Measurements from ENCODE around the gene KCNJ12.
"Not testable (repeated sequence)": the region's sequence is repeated elsewhere in the genome, so short reads cannot be mapped to it uniquely, and the experiment has no call there.

KCNJ12 gene

DNA sequence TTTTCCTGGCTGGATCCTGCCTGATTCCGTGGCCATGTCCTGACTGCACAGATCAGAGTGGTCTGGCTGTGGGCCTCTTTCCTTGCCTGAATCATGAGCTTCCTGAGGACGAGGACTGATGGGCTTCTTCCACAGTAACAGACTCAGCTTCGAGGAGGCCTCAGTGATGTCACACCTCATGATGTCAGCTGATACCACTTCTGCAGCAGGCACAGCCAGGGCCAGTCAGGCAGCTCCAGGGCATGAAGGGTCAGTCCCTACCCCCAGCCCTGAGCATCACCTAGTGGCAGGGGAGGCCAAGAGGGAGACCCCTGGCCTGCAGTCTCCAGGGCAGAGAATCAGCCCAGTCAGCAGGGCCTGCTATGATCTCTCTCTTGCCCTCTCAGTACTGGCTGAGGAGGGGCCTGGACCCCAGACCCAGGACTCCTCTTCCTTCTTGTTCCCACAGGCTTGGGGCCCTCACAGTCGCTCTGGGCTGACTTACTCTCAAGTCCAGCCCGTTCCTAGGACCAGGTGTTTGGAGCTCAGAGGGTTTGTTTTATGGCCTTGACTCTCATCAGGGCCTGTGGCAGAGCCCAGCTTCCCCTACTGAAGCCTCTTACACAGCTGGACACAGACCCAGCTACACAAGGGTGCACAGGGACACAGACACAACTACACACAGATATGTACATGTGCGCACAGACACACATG is 26.7 kb upstream of the KCNJ12 start:
- not testable (repeated sequence) for DNase-seq

DNA sequence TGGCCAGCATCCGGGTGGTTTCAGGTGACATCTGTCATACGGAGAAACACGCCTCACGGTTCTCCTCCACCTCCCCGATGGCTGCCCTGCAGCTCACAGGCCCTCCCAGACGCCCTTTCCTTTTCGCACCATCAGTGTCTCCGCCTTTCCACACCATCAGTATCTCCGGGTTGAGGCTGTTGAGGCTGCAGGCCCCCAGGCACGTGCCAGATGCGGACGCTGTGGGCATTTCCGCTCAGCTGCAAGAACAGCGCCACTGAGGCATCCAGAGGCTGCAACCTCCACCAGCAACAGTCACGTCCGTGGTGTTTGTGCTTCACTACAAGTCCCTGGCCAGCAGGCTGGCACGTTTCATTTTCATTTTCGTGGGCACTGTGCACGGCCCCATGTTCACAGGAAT is 25.7 kb upstream of the KCNJ12 start:
- not testable (repeated sequence) for DNase-seq

DNA sequence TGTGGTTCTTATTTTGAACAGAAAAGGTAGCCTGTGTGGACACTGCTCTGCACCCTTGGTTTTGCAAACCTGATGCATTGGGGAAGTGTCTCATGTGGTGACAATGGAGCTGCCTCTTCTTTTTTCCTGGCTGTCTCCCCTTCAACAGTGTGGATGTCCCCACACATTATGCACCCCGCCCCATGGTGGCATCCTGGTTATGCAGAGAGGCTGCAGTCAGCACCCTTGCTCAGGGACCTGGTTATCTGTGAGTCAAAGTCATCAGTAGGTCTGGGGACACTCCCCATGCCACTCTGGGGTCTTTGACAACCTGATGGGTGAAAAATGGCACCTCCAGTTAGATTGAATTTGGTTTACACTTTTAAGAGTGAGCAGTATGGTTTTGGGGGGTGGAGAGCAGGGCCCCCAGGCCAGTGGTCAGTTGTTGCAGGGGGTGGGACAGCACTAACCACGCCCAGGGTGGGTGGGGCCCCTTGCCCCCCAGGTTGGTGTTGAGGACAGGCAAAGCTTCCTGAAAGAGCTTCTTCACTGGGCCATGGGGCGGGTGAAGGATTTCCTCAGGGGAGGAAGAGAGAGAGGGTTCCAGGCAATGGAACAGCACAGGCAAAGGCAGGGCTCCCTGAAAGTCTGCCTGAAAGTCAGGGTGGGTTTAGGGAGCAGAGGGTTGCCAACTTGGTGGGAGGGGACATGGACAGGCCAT is 24.6 kb upstream of the KCNJ12 start:
- DNase-seq: no peak

DNA sequence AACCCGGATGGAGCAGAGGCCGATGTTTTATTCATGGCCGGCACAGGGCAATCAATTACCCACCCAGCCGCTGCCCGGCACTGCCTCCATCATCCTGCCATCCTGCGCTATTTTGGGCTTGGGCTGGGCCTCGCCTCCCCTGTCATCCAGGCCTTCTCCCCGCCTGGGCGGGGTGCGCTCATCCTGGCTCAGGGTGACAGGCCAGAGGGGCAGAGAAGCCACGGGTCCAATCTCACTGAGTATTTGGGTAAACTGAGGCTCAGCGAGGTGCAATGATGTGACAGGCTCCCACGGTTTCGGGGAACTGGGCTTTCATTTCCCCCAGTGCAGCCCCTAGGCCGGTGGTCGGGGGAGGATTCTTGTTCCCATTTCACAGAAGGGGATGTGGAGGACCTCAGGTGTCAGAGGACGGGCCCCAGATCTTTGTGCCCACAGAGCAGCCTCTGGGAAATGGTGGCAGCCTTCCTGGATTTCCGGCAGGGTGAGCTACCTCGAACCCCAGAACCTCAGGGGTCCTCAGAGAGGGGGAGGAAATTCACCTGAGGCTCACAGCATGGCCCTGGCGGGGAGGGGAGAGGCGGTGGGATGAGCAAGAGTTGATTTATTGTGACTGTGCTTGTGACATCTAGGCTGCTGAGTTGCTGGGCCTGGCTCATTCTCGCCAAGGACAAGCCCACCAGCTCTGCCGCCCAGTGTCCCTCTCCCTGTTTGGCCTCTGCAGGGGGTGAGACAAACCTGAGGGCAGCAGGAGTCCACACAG is 23.8 kb upstream of the KCNJ12 start:
- no peak for DNase-seq

DNA sequence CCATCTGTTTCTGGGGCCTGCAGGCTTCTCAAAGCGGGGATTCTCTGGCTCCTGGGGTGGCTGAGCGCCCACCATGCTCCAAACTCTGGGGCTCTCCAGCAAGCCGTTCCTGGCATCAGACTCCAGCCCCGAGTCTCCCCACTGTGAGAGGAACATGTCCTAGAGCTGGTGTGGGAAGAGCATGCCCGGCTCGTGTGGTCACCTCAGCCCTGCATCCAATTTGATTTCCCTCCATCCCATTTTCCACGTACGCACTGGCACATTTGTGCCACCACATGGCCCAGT is 23.2 kb upstream of the KCNJ12 start:
- no peak for DNase-seq

DNA sequence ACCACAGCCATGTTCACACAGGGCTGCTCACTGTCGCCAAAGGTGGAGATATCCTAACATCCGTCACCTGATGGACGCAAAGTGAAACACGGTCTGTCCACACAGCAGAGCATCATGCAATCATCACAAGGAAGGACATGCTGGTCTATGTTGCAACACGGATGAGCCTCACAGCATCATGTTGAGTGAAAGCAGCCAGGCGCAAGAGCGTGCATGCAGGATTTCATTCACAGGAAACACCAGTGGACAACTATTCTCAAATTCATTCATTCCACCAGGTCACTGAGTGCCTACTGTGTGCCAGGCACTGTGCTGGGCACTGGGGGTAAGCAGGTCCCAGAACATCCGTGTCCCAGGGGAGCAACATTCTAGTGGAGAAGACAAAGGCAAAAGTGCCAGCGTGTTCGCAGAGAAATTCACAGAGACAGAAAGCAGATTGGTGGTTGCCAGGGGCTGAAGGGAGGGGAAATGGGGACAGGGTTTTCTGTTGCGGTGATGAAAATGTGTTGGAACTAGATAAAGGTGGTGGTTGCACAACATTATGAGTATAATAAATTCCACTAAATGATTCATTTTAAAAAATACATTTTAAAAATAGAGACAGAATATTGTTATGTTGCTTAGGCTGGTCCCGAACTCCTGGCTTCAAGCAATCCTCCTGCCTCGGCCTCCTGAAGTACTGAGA is 22.7 kb upstream of the KCNJ12 start:
- DNase-seq: no peak

DNA sequence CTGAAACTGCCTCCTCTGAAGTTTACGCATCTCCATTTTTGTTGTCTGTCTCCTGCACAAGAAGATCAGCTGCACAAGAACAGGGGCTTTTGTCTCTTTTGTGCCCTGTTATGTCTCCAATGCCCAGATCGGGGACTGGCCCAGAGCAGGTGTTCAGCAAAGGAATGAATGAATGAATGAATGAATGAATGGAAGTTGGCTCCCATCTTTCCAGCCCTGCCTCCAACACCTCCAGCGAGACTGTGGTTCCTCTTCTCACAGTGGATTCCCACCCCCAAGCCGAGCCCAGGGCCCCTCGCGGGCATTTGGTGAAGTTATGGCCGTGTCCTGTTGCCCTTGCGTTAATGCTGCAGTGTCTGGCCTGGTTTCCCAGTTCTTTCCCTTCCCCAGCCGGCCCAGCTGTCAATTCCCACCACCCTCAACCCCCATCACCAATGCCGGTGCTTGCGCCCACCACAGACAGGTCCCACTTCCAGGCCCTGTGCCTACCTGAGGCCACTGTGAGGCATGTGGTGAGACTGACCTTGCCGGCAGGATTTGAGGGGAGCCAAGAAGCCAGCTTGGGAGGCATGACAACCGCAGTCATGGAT is 21.3 kb upstream of the KCNJ12 start:
- DNase-seq: no peak

DNA sequence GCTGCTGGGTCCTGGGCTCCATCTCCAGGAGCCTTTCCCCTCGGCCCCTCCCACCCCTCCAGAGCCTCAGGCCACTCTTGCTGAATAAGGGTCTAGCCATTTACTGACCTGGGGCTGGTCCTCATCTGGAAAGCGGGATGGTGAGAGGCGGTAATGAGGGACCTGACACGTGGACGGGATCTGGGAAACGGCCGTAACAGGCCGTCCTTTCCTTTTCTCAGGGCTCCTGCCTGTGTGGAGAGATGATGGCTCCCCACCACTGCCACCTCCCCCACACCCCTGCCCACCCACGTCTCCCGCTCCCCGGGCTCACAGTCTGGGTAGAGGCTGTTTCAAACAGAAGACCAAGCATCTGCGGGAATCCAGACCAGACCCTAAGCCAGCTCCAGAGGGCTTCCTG is 20.6 kb upstream of the KCNJ12 start:
- DNase-seq: no peak

DNA sequence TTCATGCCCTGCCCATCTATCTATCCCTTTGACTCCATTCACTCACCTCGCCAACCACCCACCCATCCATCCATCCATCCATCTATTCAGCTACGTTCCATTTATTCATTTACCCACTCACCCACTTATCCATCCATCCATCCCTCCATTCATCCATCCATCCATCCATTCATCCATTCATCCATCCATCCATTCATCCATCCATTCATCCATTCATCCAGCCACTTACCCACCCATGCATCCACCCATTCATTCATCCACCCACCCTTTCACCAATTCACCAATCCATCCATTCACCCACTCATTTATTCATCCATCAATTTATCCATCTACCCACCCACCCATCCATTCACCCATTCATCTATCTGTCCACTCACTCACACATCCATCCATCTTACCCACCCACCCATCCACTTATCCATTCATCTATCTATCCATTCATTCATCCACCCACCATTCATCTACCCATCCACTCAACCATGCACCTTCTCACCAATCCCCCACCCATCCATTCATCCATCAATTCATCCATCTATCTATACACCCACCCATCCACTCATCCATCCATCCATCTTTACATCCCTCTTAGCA is 19.5 kb upstream of the KCNJ12 start:
- DNase-seq: no peak

DNA sequence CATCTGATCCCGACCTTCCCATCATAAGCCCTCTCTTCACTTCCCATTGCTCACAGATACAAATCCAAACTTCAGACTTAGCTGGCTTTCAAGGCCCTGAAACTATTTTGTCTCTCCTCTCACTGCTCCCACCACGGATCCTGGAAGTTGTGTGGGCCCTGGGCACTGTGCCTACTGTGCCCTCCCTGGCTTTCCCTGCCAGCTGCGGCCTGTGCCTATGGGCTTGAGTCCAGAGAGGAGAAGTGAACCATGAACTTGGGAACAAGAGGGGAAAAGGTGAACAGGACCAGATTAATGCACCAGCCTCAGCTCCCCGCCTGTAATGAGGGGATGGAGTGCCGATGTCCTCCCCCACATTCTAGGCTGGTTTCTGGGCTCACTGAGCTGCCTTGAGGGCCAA is 18.9 kb upstream of the KCNJ12 start:
- no peak for DNase-seq

DNA sequence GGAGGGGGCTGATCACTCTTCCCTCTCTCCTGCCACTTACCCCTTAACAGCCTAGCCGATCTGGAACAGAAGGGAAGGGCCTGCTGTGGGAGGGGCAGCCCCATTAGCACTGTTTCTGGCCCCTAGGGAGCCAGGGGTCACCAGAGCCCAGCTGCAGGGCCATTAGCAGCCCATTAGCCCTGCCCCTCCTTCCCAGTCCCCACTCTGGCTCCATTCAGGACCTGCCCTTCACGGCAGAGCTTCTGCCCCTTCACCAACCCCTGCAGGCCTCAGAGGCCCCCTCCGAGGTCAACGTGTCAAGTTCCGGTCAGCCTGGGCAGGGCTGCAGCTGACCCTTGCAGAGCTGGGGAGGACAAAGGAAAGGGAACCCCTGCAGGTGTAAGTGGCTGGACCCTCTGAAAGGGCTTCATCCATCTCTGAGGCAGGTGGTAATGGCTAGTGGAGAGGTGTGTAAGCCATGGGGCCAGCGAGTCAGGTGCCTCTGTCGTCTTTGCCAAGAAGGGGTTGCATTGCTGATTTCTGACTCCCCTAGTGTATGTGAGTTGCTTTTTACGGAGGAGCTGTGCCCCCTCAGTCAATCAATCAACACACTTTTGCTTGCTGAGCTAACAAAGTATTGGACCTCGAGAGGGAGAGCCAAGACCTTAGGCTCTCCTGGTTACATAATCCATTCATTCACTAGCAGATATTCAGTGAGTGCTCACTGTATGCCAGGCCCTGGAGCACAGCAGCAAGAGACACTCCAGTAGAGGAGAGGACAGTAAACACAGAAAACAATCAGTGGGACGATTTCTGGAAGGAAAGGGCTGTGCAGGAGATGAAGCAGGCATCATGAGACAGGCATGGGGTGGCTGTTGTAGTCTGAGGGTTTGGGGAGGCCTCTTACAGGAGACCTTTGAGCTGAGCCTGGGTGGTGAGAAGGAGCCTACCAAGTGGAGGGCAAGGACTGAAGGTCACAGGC is 18.2 kb upstream of the KCNJ12 start:
- DNase-seq: no peak

DNA sequence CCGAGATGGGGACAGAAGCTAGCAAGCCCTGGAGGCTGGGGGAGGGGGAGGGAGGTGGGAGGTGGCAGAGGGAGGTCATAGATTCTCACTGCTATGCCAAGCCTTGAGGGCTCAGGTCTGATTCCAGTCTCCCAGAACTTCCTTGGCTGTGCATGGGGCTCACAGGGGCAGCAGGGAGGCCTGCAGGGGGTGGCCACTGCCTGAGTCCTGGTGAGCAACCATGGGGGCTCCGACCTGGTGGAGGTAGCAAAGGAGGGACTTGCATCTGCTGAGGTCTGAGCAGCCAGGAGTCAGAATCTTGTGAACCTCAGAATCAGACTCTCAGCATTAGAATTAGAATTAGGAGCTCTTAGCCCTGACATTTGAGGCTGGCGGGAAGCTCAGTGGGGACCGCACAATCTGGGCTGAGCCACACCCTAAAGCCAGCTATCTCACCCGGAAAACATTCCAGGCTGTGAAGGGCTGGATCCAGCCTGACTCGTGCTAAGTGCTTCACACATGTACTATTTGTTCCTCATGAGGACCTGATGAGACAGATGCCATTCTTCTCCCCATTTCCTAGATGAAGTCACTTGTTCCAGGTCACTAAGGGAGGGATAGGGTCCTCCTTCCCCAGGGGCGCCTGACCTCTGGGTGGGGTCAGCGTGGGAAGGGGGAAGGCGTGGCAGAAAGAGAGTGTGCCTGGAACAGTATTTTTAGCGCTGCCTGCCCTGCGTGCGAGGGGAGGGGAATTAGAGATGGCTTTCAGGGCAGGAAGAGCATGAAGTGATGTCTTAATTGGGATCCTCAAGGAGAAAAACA is 17.3 kb upstream of the KCNJ12 start:
- no peak for DNase-seq

DNA sequence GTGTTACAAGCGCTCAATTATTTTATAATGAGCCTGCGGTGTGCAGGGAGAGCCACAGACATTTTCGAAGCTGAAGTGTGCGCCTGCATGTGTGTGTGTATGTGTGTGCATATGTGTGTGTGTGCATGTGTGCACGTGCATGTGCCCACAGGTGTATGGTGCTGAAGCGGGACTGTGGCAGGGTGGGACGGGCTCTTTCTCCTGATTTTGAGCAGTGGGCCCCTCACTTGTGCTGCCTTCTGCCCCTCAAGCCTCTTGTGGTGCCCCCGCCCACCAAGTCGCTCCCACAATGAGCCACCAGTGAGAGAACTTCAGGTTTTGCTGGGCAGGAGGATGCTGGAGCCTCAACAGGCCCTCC is 16.7 kb upstream of the KCNJ12 start:
- no peak for DNase-seq

DNA sequence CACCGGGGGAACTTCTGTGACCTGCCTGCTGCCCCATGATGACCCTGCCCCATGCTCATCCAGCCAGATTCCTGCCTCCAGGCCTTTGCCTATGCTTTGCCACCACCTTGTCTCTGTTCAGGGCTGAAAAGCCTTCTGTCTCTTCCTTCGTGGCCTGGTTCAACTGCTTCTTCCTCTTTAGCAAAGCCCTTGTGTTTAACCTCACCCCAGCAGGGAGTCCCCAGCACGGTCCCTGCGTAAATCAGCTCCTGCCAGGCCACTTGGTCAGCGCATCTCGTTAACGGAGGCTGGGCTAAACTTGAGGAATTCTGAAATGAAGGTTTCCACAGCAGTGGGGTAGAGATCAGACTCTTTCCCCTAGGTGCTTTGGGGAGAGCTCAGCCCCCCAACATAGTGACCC is 16.1 kb upstream of the KCNJ12 start:
- no peak for DNase-seq

DNA sequence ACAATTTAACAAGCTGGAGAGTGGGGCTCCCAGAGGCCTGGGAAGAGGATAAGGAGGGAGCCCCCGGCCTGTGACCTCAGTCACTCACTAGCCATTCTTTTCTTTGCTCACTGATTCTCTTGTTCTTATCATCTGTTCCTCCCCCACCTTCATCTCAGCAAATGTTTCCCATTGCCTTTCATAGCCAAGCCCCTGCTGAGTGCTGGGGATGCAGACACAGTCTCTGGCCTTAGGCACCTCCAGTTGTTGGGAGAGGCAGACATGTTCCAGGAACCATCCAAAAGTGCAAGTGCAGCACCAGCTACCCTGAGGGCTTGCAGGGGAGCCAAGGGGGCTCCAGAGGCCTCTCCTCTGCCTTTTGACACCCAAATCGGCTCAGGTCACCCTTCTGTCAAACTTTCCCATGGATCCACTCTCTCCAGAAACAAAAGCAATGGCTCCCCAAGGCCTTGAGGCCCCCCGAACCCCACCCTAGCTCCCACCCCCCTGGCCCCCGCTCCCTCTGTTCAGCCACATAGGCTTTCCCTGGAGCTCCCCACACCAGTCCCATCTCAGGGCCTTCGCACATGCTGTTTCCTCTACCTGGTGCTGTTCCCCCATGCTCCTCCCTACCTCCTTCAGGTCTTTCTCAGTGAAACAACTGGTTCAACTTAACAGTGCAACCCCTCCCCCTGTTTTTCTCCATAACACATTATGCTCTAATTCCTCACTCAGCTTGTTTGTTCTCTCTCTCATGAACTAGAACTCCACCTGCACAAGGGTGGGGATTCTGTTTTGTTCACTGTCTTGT is 14.9 kb upstream of the KCNJ12 start:
- DNase-seq: no peak

DNA sequence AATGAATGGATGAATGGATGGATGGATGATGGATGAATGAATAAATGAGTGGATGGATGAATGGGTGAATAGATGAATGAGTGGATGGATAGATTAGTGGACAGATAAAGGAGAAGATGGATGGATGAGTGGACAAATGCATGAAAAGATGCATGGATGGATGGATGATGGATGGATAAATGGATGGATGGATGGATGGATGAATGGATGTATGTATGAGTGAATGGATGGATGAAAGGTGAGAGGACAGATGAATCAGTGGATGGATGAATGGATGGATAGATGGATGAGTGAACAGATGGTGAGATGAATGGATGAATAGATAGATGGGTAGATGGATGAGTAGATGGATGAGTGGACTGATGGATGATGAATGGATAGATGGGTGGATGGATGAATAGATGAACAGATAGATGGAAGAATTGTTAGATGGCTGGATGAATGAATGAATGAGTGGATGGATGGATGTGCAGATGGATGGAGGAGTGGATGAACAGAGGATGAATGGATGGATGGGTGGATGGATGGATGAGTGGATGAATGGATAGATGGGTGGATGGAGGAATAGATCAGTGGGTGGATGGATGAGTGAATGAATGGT is 13.7 kb upstream of the KCNJ12 start:
- DNase-seq: no peak

DNA sequence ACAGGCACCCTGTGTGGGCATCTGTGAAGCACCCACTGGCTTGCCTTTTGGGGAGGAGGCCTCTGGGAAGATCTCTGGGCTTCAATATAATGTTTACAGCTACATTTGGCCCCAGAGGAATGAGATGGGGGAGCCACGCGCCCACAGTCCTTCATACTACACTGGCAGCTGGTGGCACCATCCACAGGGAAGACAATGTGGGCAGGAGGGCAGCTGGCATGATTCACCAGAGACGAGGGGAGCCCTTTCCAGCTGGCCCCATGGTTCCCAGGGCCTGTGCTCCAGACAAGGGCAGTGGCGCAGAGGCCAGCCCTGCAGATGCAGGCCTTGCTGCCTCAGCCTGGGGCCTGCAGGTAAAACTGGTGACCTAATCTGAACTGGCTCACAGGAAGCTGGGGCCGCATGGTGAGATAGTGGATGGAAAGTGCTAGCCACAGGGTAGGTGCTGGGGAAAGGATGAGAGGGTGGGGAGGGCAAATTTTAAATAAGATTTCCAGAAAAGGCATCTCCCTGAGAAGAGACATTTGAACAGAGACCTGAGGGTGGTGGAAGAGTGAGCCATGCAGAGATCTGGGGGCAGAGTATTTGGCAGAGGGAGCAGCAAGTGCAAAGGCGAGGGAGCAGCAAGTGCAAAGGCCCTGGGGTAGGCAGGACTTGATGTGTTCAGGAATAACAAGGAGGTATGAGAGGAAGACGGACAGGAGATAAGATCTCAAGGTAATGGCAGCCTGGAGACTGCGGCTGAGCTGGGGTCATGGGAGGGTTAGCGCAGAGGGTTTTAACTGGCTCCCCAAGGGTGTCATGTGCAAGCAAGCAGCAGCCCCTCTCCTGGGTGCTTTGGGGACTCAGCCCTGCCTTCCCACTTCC is 12.1 kb upstream of the KCNJ12 start:
- DNase-seq: no peak

DNA sequence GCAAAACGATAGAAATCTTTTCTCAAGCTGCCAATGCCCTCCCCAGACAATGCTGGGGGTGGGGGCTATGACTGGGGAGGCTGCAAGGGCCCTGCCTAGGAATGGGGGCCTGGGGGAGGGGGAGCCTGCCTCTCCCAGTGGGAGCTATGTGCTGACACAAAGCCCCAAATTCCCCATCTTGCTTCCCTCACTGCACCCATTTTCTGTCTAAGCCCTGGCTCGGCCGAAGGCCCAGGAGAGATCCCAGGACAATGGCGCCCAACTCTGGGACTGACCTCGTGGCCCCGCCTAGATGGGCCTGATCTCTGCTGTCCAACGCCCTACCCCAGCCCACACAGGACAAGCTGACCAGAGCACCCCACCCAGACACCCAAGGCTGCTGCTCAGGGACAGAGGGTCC is 11.1 kb upstream of the KCNJ12 start:
- no peak for DNase-seq

All from CD4-positive, alpha-beta T cell treated with Interleukin-21 for 1 hour (primary cell).